Germinal center (tissue), 1 donor: ENCODE results near the gene FBLL1.
A peak's percentile ranks its signal among the peaks of the same experiment; 100 is the strongest.
"Not testable (repeated sequence)": the region's sequence is repeated elsewhere in the genome, so short reads cannot be mapped to it uniquely, and the experiment has no call there.

ENCODE experiments used
- DNase-seq: peaks from one replicate; pipeline ENCODE4 v3.0.0; 2012; ENCODE audit warnings: mixed read lengths, low spot score

FBLL1 gene

DNA sequence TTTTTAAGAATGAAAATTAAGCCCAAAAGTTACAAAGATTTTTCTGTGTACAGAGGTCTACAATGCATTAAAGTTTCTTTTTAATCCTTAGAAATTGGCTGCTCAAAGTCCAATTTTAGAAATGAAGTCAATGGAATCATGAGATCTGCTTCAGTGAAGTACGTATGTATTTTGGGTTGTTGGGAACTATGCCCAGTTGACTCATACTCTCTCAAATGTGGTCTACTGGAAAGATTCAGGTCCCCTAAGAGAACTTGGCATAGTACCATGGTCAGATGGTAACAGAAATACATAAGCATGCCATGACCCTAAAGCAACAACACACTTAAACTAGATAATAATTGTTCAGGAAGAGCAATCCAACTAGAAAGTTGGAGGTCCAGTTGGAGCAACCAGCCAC, 23.0 kb downstream of the FBLL1 start:
- no peak for DNase-seq

- no peak for DNase-seq
Observed at GRCh38 chr5:168553377-168554130, 24.4 kb downstream of the FBLL1 start.

DNA sequence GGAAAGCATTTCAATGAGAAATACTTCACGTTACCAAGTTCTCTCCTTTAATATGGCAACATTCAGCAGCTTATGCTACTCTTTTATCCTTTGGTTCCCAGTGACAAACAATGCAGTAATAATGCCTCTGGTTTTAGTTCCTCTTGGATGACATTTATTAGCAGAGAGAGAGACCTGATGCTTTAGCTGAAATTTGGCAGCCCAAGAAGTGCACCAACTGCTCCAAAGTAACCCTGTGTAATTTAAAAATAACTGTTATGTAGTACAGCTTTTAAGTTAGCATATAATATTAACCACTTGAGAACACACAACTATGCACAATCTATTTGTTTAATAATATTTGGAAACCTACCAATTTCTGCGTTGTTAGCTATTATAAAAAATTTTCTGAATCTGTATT, 28.3 kb downstream of the FBLL1 start:
- no peak for DNase-seq

GRCh38 chr5:168562279-168562678, 33.2 kb downstream of the FBLL1 start:
- DNase-seq: no peak

GRCh38 chr5:168563959-168564358, 34.9 kb downstream of the FBLL1 start:
- no peak for DNase-seq

- DNase-seq: no peak
Observed at GRCh38 chr5:168568738-168569137, 39.6 kb downstream of the FBLL1 start.

DNA sequence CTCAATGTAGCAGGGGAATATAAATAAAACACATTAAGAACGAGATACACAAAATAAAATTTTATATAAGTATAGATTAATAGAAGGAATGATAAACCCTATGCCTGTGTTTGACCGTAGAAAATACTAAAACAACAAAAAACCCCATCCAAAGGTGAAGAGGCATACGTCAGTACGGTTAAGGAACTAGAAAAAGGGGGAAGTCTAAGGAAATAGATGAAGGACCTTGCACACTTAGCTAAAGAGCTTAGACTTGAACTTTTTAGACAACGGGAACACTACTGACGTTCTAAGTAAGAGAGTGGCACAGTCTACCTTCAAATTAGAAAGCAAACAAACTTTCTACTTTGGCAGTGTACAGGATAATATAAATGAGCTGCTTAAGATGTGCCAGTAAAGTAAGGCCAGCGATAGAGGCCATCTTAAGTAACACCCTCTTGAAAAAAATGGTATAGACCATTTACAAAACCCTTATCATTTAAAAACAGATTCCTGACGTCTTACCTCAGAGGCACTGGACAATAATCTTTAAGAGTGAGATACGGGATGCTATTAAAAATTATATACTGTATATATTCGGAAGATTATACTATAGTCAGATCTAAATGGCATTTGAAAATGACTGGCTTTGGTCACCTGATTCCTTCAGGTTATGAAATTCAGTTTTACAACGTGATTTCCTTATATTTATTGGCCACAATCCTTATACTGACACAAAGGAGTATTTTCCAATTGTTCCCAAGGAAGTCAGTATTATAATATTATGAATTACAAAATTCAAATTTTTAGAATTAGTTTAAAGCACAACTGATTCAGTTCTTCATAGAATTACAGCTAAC, 41.6 kb downstream of the FBLL1 start:
- DNase-seq: no peak

- DNase-seq: not testable (repeated sequence)
Observed at GRCh38 chr5:168573663-168574062, 44.6 kb downstream of the FBLL1 start.

GRCh38 chr5:168574156-168574555, 45.1 kb downstream of the FBLL1 start:
- not testable (repeated sequence) for DNase-seq

DNA sequence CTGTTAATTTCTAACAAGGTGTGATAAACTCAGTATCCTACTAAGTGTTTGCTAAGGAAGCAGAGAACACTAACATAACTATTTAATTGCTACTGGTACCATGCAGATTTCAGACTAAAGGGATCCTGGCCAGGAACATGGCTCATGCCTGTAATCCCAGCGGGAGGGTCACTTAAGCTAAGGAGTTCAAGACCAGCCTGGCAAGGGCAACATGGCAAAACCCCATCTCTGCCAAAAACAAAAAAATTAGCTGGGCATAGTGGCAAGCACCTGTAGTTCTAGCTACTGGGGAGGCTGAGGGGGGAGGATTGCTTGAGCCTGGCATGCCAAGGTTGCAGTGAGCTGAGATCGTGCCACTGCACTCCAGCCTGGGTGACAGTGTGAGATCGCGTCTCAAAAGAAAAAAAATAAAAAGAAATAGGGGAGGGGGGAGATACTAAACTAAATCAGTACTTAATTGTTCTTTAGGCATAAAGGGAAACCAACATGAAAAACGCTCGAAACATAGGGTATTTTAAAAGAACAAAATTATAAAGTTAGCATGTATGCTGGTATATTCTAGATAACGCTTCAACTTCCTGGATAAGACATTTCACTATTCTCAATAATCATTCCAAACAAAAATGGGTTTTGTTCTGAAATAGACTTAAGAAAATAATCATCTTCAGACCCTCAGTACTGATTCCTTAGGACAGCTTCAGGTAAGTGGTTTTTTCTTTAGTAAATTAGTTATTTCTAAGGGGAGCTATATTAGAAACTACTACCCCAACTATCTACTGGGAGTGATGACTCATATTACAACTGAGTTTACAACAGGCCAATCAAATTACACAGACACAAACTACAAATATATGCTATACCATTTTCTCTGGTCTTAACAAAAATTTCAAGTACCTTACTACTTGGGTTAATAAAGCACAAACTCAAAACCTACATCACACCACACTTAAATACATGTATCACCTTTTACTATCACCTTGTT, 46.6 kb downstream of the FBLL1 start:
- no peak for DNase-seq

- no peak for DNase-seq
Observed at GRCh38 chr5:168578006-168578405, 48.9 kb downstream of the FBLL1 start.

GRCh38 chr5:168578538-168579487, 49.7 kb downstream of the FBLL1 start, which contains the start of gene PANK3:
Gene PANK3, minus strand, starts transcription at chr5:168579368. Its CDS starts 85 bp downstream, at chr5:168579283.
- DNase-seq: no peak

- peak; percentile 97 for DNase-seq
Observed at GRCh38 chr5:168579488-168580226, 50.6 kb downstream of the FBLL1 start.

- DNase-seq: no peak
Observed at GRCh38 chr5:168580227-168580508, 51.1 kb downstream of the FBLL1 start.
